H9 (cell line): ENCODE measurements around the gene KREMEN2. TPM values are rescaled to one million over a fixed set of nuclear protein-coding genes. Genes with fewer than 3 reads are reported as not detected.

Source experiments
- DNase-seq: peaks from one replicate; pipeline ENCODE4 v3.0.0-alpha.2; 2017
- H2AFZ ChIP-seq: one replicate; pipeline ENCODE4 v1.6.1; 2013; ENCODE audit warnings: mild to moderate bottlenecking, low read length, control low read depth, moderate library complexity
- H2AK5ac ChIP-seq: 2 replicates; pipeline ENCODE4 v1.6.1; 2013; ENCODE audit warnings: low read length, control low read depth, mixed read lengths; ENCODE audit not compliant: insufficient read length
- H2BK120ac ChIP-seq: one replicate; pipeline ENCODE4 v1.6.1; 2013; ENCODE audit warnings: low read depth, mild to moderate bottlenecking, low read length, control low read depth, inconsistent platforms; ENCODE audit not compliant: poor library complexity, severe bottlenecking
- H2BK12ac ChIP-seq: 2 replicates; pipeline ENCODE4 v1.6.1; 2013; ENCODE audit warnings: low read length, control low read depth, mixed read lengths, low read depth; ENCODE audit not compliant: insufficient read length
- H2BK15ac ChIP-seq: 2 replicates; pipeline ENCODE4 v1.6.1; 2013; ENCODE audit warnings: low read depth, low read length, control low read depth
- H2BK20ac ChIP-seq: one replicate; pipeline ENCODE4 v1.6.1; 2013; ENCODE audit warnings: low read depth, mild to moderate bottlenecking, low read length, control low read depth, inconsistent platforms; ENCODE audit not compliant: poor library complexity, severe bottlenecking
- H2BK5ac ChIP-seq: 2 replicates; pipeline ENCODE4 v1.6.1; 2013; ENCODE audit warnings: low read length, control low read depth, mixed read lengths; ENCODE audit not compliant: insufficient read length
- H3K14ac ChIP-seq: 2 replicates; pipeline ENCODE4 v1.6.1; 2013; ENCODE audit warnings: low read length, control low read depth; ENCODE audit not compliant: insufficient read depth
- H3K18ac ChIP-seq: 2 replicates; pipeline ENCODE4 v1.6.1; 2013; ENCODE audit warnings: low read depth, mild to moderate bottlenecking, mixed read lengths, low read length, control low read depth; ENCODE audit not compliant: insufficient read length
- H3K23ac ChIP-seq: 2 replicates; pipeline ENCODE4 v1.6.1; 2013; ENCODE audit warnings: low read length, control low read depth, mixed read lengths, low read depth; ENCODE audit not compliant: insufficient read length
- H3K23me2 ChIP-seq: 2 replicates; pipeline ENCODE4 v1.6.1; 2013; ENCODE audit warnings: low read depth, mild to moderate bottlenecking, mixed read lengths, low read length, control low read depth; ENCODE audit not compliant: insufficient read length, poor library complexity, severe bottlenecking
- H3K27ac ChIP-seq: 2 replicates; pipeline ENCODE4 v1.5.1; 2013; ENCODE audit warnings: low read length, control low read depth, mixed read lengths, low read depth; ENCODE audit not compliant: insufficient read length
- H3K27me3 ChIP-seq: 2 replicates; pipeline ENCODE4 v1.6.1; 2013; ENCODE audit warnings: low read length, control low read depth, inconsistent platforms; ENCODE audit not compliant: insufficient read depth
- H3K4ac ChIP-seq: 2 replicates; pipeline ENCODE4 v1.6.1; 2013; ENCODE audit warnings: low read depth, mild to moderate bottlenecking, control low read depth, inconsistent platforms, low read length, moderate library complexity
- H3K4me1 ChIP-seq: 2 replicates; pipeline ENCODE4 v1.6.1; 2013; ENCODE audit warnings: low read length, control low read depth, inconsistent platforms; ENCODE audit not compliant: insufficient read depth
- H3K4me2 ChIP-seq: 2 replicates; pipeline ENCODE4 v1.6.1; 2013; ENCODE audit warnings: low read length, control low read depth, mixed read lengths; ENCODE audit not compliant: insufficient read length, insufficient read depth
- H3K56ac ChIP-seq: 2 replicates; pipeline ENCODE4 v1.6.1; 2013; ENCODE audit warnings: low read depth, mild to moderate bottlenecking, mixed read lengths, low read length, control low read depth; ENCODE audit not compliant: insufficient read length
- H3K79me1 ChIP-seq: 2 replicates; pipeline ENCODE4 v1.6.1; 2013; ENCODE audit warnings: low read depth, mild to moderate bottlenecking, moderate library complexity, low read length, control low read depth, inconsistent platforms; ENCODE audit not compliant: insufficient read depth, poor library complexity, severe bottlenecking
- H3K79me2 ChIP-seq: 2 replicates; pipeline ENCODE4 v1.6.1; 2013; ENCODE audit warnings: low read length, control low read depth, inconsistent platforms; ENCODE audit not compliant: insufficient read depth
- H3K9ac ChIP-seq: 2 replicates; pipeline ENCODE4 v1.6.1; 2013; ENCODE audit warnings: low read length, control low read depth, mixed read lengths; ENCODE audit not compliant: insufficient read length; ENCODE audit errors: extremely low read depth
- H3K9me3 ChIP-seq: one replicate; pipeline ENCODE4 v1.6.1; 2013; ENCODE audit warnings: low read depth, low read length, inconsistent platforms; ENCODE audit not compliant: control insufficient read depth
- H3T11ph ChIP-seq: one replicate; pipeline ENCODE4 v1.6.1; 2013; ENCODE audit warnings: mild to moderate bottlenecking, low read length, control low read depth, inconsistent platforms
- H4K20me1 ChIP-seq: one replicate; pipeline ENCODE4 v1.6.1; 2013; ENCODE audit not compliant: control insufficient read depth, insufficient read length, insufficient read depth
- H4K5ac ChIP-seq: 2 replicates; pipeline ENCODE4 v1.6.1; 2013; ENCODE audit warnings: low read depth, mild to moderate bottlenecking, mixed read lengths, low read length, control low read depth; ENCODE audit not compliant: insufficient read length
- H4K8ac ChIP-seq: replicated peaks from 2 replicates; pipeline ENCODE4 v1.6.1; 2013; ENCODE audit warnings: low read length, control low read depth, mixed read lengths, low read depth; ENCODE audit not compliant: insufficient read length
- H4K91ac ChIP-seq: 2 replicates; pipeline ENCODE4 v1.6.1; 2013; ENCODE audit warnings: low read depth, mild to moderate bottlenecking, moderate library complexity, mixed read lengths, low read length, control low read depth; ENCODE audit not compliant: insufficient read length
- H3K27ac Mint-ChIP-seq, 3 experiments: 2 replicates in 2 of 3; 3 replicates in 1 of 3; pipeline ENCODE4 v1.8.0; 2020 to 2021; ENCODE audit warnings: mixed read lengths in 3 of 3, mild to moderate bottlenecking in 1 of 3, moderate library complexity in 1 of 3
- H3K27me3 Mint-ChIP-seq: 2 replicates; pipeline ENCODE4 v1.8.0; 2021; ENCODE audit warnings: low read depth, mild to moderate bottlenecking, moderate library complexity, mixed read lengths
- H3K36me3 Mint-ChIP-seq, 3 experiments: 2 replicates in 2 of 3; 3 replicates in 1 of 3; pipeline ENCODE4 v1.8.0; 2020 to 2021; ENCODE audit warnings: low read depth in 3 of 3, mixed read lengths in 3 of 3; ENCODE audit not compliant: insufficient read depth in 1 of 3
- H3K4me1 Mint-ChIP-seq, 2 experiments: 2 replicates each; pipeline ENCODE4 v1.8.0; 2020; ENCODE audit warnings: mixed read lengths in 2 of 2
- H3K4me3 Mint-ChIP-seq, 2 experiments: 2 replicates in 1 of 2; 3 replicates in 1 of 2; pipeline ENCODE4 v1.8.0; 2020 to 2021; ENCODE audit warnings: mild to moderate bottlenecking in 2 of 2, mixed read lengths in 2 of 2, moderate library complexity in 1 of 2
- H3K9me3 Mint-ChIP-seq, 2 experiments: 2 replicates in 1 of 2; 3 replicates in 1 of 2; pipeline ENCODE4 v1.8.0; 2020; ENCODE audit warnings: mild to moderate bottlenecking in 2 of 2, mixed read lengths in 2 of 2, moderate library complexity in 1 of 2
- WGBS: extraction: QIAGEN DNeasy Blood & Tissue Kit; methylation state at CpG from one replicate; pipeline ENCODE4 v1.1.7; 2013; ENCODE audit warnings: missing lambda C conversion rate, low lambda C conversion rate, mixed read lengths; ENCODE audit not compliant: insufficient read length; ENCODE audit errors: extremely low coverage; 5-methylcytosine and 5-hydroxymethylcytosine counted together
- total RNA-seq: library from RNA; stranded (reverse); gene quantifications from 2 replicates; pipeline ENCODE4 v1.2.1, GENCODE V29; 2021
- TF ChIP-seq, protein P1 (sequence below): fragments of 200-600 bp; sonication (generic); conservative IDR thresholded peaks from 3 replicates; pipeline ENCODE4 v1.8.0; 2021; ENCODE audit warnings: antibody characterized with exemption, mild to moderate bottlenecking

Gene KREMEN2
- total RNA-seq, 1 experiment from 2014 or later = 12.8 TPM

DNA sequence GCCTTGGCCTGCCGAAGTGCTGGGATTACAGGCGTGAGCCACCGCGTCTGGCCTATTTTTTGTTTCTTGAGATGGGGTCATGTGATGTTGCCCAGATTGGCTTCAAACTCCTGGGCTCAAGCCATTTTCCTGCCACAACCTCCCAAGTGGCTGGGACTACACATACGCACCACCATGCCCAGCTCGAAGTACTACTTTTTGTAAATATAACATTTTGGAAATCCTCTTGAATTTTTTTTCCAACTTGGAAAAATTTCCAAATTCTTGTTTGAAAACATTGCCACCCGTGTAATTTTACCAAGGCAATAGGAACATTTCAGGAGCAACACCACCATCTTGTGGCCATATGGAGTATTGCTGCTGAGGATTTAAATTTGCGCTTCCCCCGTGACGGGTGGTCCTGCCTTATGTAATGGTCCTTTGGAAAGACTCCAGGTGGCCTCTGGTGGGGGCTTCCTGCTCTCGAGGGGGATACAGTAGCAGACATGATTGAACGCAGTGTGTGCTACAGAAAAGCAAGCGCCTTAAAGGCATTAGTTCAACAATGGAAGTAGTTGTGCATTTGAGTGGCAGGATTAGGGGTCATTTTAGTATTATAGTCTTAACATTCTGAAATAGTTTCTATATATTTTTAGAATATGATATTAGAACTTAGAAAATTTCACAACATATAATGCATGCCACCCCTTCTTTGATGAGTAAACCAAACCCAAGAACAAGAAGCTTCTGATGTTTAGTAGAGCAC, 44.4 kb upstream of the KREMEN2 start:
- no peak overlapping the region for H4K8ac ChIP-seq
- Mint-ChIP-seq H3K4me1 (peaks cover 0 to 2% of the 10 kb centered on the region in 2 experiments; a peak in 2 of 4 replicates), H3K27ac (no peak overlapping the region), H3K9me3 (no peaks in the 10 kb centered on the region), H3K4me3 (no peak overlapping the region), H3K36me3 (peaks cover 8 to 24% (median 10%) of the 10 kb centered on the region in 3 experiments; a peak in 5 of 7 replicates), H3K27me3 (no peaks in the 10 kb centered on the region)
- H3K14ac ChIP-seq = no peak overlapping the region
- H3K56ac ChIP-seq = no peak overlapping the region
- H3K27me3 ChIP-seq = no peaks in the 10 kb centered on the region
- no peak overlapping the region for H3K4me2 ChIP-seq
- TF ChIP-seq, protein P1, sequence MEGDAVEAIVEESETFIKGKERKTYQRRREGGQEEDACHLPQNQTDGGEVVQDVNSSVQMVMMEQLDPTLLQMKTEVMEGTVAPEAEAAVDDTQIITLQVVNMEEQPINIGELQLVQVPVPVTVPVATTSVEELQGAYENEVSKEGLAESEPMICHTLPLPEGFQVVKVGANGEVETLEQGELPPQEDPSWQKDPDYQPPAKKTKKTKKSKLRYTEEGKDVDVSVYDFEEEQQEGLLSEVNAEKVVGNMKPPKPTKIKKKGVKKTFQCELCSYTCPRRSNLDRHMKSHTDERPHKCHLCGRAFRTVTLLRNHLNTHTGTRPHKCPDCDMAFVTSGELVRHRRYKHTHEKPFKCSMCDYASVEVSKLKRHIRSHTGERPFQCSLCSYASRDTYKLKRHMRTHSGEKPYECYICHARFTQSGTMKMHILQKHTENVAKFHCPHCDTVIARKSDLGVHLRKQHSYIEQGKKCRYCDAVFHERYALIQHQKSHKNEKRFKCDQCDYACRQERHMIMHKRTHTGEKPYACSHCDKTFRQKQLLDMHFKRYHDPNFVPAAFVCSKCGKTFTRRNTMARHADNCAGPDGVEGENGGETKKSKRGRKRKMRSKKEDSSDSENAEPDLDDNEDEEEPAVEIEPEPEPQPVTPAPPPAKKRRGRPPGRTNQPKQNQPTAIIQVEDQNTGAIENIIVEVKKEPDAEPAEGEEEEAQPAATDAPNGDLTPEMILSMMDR = peak; percentile 94
- H2BK12ac ChIP-seq = no peak overlapping the region
- no peaks in the 10 kb centered on the region for H3K79me1 ChIP-seq
- H3K23me2 ChIP-seq = no peaks in the 10 kb centered on the region
- no peak overlapping the region for H2AK5ac ChIP-seq
- no peak overlapping the region for H3K4ac ChIP-seq
- no peak overlapping the region for H3K27ac ChIP-seq
- peak; percentile 59 for DNase-seq
- no peak overlapping the region for H3K23ac ChIP-seq
- no peak overlapping the region for H2BK5ac ChIP-seq
- WGBS = no CpG with 5 or more reads among the region's 13 CpGs
- no peak overlapping the region for H3K18ac ChIP-seq
- no peak overlapping the region for H2BK120ac ChIP-seq
- no peaks in the 10 kb centered on the region for H3K4me1 ChIP-seq
- H4K20me1 ChIP-seq = no peaks in the 10 kb centered on the region
- no peak overlapping the region for H2AFZ ChIP-seq
- H3K9me3 ChIP-seq = no peaks in the 10 kb centered on the region
- H4K5ac ChIP-seq = no peak overlapping the region
- H4K91ac ChIP-seq = no peak overlapping the region
- H2BK15ac ChIP-seq = no peak overlapping the region
- H3K79me2 ChIP-seq = no peaks in the 10 kb centered on the region
- no peak overlapping the region for H3K9ac ChIP-seq
- H3T11ph ChIP-seq = no peak overlapping the region
- H2BK20ac ChIP-seq = no peak overlapping the region
